ENCODE measurements around the gene CREB1. TPM values are rescaled to one million over a fixed set of nuclear protein-coding genes. Genes with fewer than 3 reads are reported as not detected.

Gene CREB1
- total and polyA plus RNA-seq, 2 donors (not counting 3 experiments of a cell fraction or from before 2014, with no cell fraction given): 31.0 to 71.1 TPM

- Histone ChIP-seq H3K4me1 (ENCODE audit: control insufficient read depth, extremely low read depth, insufficient read depth, low read length) (peaks cover 7% of the 10 kb centered on the region), H2AFZ (ENCODE audit: low read depth, low read length) (no peak overlapping the region), H3K27me3 (ENCODE audit: control insufficient read depth in 2 of 2, insufficient read depth in 2 of 2, low read length in 2 of 2) (no peaks in the 10 kb centered on the region), H3K27ac (ENCODE audit: insufficient read depth, low read depth, low read length) (no peak overlapping the region), H3K9me1 (replicated peaks; ENCODE audit: control insufficient read depth, extremely low read depth, insufficient read depth, low read length) (no peaks in the 10 kb centered on the region), H4K20me1 (replicated peaks; ENCODE audit: control insufficient read depth, extremely low read depth, insufficient read depth, low read length) (no peaks in the 10 kb centered on the region), H3K79me2 (ENCODE audit: control insufficient read depth, insufficient read depth, low read length) (peaks cover 90% of the 10 kb centered on the region), H3K4me2 (ENCODE audit: insufficient read depth, low read length) (no peak overlapping the region), H3K9ac (replicated peaks; ENCODE audit: extremely low read depth, insufficient read depth, low read length) (no peak overlapping the region), H3K4me3 (replicated peaks in 1 of 3; ENCODE audit: insufficient read depth in 1 of 3, low read depth in 1 of 3, low read length in 3 of 3) (no peak overlapping the region), H3K36me3 (ENCODE audit: control insufficient read depth in 2 of 2, extremely low read depth in 1 of 2, insufficient read depth in 2 of 2, low read length in 2 of 2) (no peaks in the 10 kb centered on the region), H3K9me3 (replicated peaks; ENCODE audit: control insufficient read depth, insufficient read depth, low read length) (no peaks in the 10 kb centered on the region)
- CTCF ChIA-PET: no interaction called here
- no TSS peak for BruUV-seq (replicated peaks)
- intact Hi-C loops (cut with micrococcal nuclease): no loop called here
- dilution Hi-C loops (cut with MboI; ENCODE audit: extremely low pct_ligation_motif_present, low sequenced_read_pairs): no loop called here
- TF ChIP-seq POLR2A (IDR thresholded peaks at IDR 0.05; ENCODE audit: low read depth, low read length) (no peak), GATA2 (IDR thresholded peaks at IDR 0.05; ENCODE audit: insufficient read depth, insufficient read length, low read depth, low read length) (no peak)
- POLR2A ChIA-PET: no interaction called here
- DNase-seq (ENCODE audit: low read depth, low spot score) (no peak), FAIRE-seq (no peak)
Observed at GRCh38 chr2:207539470-207539869, 9.7 kb downstream of the CREB1 start.

GRCh38 chr2:207540431-207540830 is 10.7 kb downstream of the CREB1 start:
- no peaks in the 10 kb centered on the region for H3K9me3 ChIP-seq (replicated peaks; ENCODE audit: control insufficient read depth, insufficient read depth, low read length)
- intact Hi-C loops (cut with micrococcal nuclease) (no loop called here), dilution Hi-C loops (cut with MboI; ENCODE audit: extremely low pct_ligation_motif_present, low sequenced_read_pairs) (no loop called here)
- peaks cover 0 to 2% of the 10 kb centered on the region in 2 experiments for H3K36me3 ChIP-seq (ENCODE audit: control insufficient read depth in 2 of 2, extremely low read depth in 1 of 2, insufficient read depth in 2 of 2, low read length in 2 of 2)
- H3K4me2 ChIP-seq (ENCODE audit: insufficient read depth, low read length): no peak overlapping the region
- H3K27ac ChIP-seq (ENCODE audit: insufficient read depth, low read depth, low read length): no peak overlapping the region
- ChIA-PET CTCF (interaction anchor here (0.7 to 1.3 kb wide), 3 partner anchors 8 to 1274 kb away, joined by 3 to 4 read pairs (median 4); no protein-coding TSS in a partner anchor), POLR2A (no interaction called here)
- FAIRE-seq (no peak), DNase-seq (ENCODE audit: low read depth, low spot score) (no peak)
- H3K27me3 ChIP-seq (ENCODE audit: control insufficient read depth in 2 of 2, insufficient read depth in 2 of 2, low read length in 2 of 2): no peaks in the 10 kb centered on the region
- no peak overlapping the region for H3K9ac ChIP-seq (replicated peaks; ENCODE audit: extremely low read depth, insufficient read depth, low read length)
- BruUV-seq (replicated peaks): no TSS peak
- TF ChIP-seq JUN (IDR thresholded peaks at IDR 0.05; ENCODE audit: borderline replicate concordance, insufficient read depth, insufficient read length, low read depth) (no peak), GATA2 (IDR thresholded peaks at IDR 0.05; ENCODE audit: insufficient read depth, insufficient read length, low read depth, low read length) (no peak), MYC (IDR thresholded peaks at IDR 0.05; ENCODE audit: low read depth, low read length) (no peak), MAX (IDR thresholded peaks at IDR 0.05; ENCODE audit: insufficient read depth, insufficient read length) (no peak), POLR2A (IDR thresholded peaks at IDR 0.05; ENCODE audit: low read depth, low read length) (no peak), POLR2AphosphoS5 (IDR thresholded peaks at IDR 0.05; ENCODE audit: insufficient read depth, low read depth, low read length) (no peak)
- TF ChIP-seq, protein P1, sequence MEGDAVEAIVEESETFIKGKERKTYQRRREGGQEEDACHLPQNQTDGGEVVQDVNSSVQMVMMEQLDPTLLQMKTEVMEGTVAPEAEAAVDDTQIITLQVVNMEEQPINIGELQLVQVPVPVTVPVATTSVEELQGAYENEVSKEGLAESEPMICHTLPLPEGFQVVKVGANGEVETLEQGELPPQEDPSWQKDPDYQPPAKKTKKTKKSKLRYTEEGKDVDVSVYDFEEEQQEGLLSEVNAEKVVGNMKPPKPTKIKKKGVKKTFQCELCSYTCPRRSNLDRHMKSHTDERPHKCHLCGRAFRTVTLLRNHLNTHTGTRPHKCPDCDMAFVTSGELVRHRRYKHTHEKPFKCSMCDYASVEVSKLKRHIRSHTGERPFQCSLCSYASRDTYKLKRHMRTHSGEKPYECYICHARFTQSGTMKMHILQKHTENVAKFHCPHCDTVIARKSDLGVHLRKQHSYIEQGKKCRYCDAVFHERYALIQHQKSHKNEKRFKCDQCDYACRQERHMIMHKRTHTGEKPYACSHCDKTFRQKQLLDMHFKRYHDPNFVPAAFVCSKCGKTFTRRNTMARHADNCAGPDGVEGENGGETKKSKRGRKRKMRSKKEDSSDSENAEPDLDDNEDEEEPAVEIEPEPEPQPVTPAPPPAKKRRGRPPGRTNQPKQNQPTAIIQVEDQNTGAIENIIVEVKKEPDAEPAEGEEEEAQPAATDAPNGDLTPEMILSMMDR (IDR thresholded peaks at IDR 0.05; ENCODE audit: extremely low read depth in 1 of 2, insufficient read depth in 1 of 2, low read depth in 1 of 2, low read length in 2 of 2): no peak
- H3K4me3 ChIP-seq (replicated peaks in 1 of 3; ENCODE audit: insufficient read depth in 1 of 3, low read depth in 1 of 3, low read length in 3 of 3): no peak overlapping the region
- no peaks in the 10 kb centered on the region for H3K4me1 ChIP-seq (ENCODE audit: control insufficient read depth, extremely low read depth, insufficient read depth, low read length)
- H3K9me1 ChIP-seq (replicated peaks; ENCODE audit: control insufficient read depth, extremely low read depth, insufficient read depth, low read length): no peaks in the 10 kb centered on the region
- peaks cover 90% of the 10 kb centered on the region for H3K79me2 ChIP-seq (ENCODE audit: control insufficient read depth, insufficient read depth, low read length)
- H2AFZ ChIP-seq (ENCODE audit: low read depth, low read length): no peak overlapping the region
- no peaks in the 10 kb centered on the region for H4K20me1 ChIP-seq (replicated peaks; ENCODE audit: control insufficient read depth, extremely low read depth, insufficient read depth, low read length)
